ENCODE data around the gene CHRD.

Gene CHRD

GRCh38 chr3:184384342-184384741, 4.5 kb downstream of the CHRD start:
- no peak for DNase-seq

- no peak for DNase-seq
Measured at GRCh38 chr3:184384856-184385422, 5.1 kb downstream of the CHRD start.

- DNase-seq, result no peak
Measured at GRCh38 chr3:184386047-184386806, 6.4 kb downstream of the CHRD start.

GRCh38 chr3:184387174-184387714, 7.4 kb downstream of the CHRD start:
- no peak for DNase-seq

GRCh38 chr3:184388164-184388935, 8.5 kb downstream of the CHRD start:
- DNase-seq, result no peak

- no peak for DNase-seq
Measured at GRCh38 chr3:184388936-184389230, 9.0 kb downstream of the CHRD start.

- DNase-seq, result no peak
Measured at GRCh38 chr3:184389384-184389783, 9.5 kb downstream of the CHRD start.

GRCh38 chr3:184389935-184390528, 10.2 kb downstream of the CHRD start:
- DNase-seq, result no peak

GRCh38 chr3:184391266-184391665, 11.4 kb downstream of the CHRD start:
- DNase-seq, result no peak

- no peak for DNase-seq
Measured at GRCh38 chr3:184395320-184395660, 15.4 kb downstream of the CHRD start.

GRCh38 chr3:184399410-184399809, 19.6 kb downstream of the CHRD start:
- DNase-seq, result no peak

- DNase-seq, result no peak
Measured at GRCh38 chr3:184405075-184406030, 25.5 kb downstream of the CHRD start.

- DNase-seq, result no peak
Measured at GRCh38 chr3:184409331-184409926, 29.6 kb downstream of the CHRD start.

- DNase-seq, result no peak
Measured at GRCh38 chr3:184409946-184410500, 30.2 kb downstream of the CHRD start.

GRCh38 chr3:184414418-184415202, 34.8 kb downstream of the CHRD start:
- no peak for DNase-seq

- DNase-seq, result no peak
Measured at GRCh38 chr3:184415203-184415490, 35.3 kb downstream of the CHRD start.

GRCh38 chr3:184417619-184418327, 37.9 kb downstream of the CHRD start:
- DNase-seq, result peak; percentile 50

- no peak for DNase-seq
Measured at GRCh38 chr3:184419171-184419570, 39.3 kb downstream of the CHRD start.

- DNase-seq, result no peak
Measured at GRCh38 chr3:184423561-184423960, 43.7 kb downstream of the CHRD start.

GRCh38 chr3:184426691-184427141, 46.9 kb downstream of the CHRD start:
- no peak for DNase-seq

All from CD4-positive, alpha-beta T cell treated with Interleukin-4 for 4 hours (primary cell).